ENCODE data around the gene KCNK4. TPM values are rescaled to one million over a fixed set of nuclear protein-coding genes. Genes with fewer than 3 reads are reported as not detected.

Gene KCNK4
- total RNA-seq, 1 donor from 2014 or later, result not detected

DNA sequence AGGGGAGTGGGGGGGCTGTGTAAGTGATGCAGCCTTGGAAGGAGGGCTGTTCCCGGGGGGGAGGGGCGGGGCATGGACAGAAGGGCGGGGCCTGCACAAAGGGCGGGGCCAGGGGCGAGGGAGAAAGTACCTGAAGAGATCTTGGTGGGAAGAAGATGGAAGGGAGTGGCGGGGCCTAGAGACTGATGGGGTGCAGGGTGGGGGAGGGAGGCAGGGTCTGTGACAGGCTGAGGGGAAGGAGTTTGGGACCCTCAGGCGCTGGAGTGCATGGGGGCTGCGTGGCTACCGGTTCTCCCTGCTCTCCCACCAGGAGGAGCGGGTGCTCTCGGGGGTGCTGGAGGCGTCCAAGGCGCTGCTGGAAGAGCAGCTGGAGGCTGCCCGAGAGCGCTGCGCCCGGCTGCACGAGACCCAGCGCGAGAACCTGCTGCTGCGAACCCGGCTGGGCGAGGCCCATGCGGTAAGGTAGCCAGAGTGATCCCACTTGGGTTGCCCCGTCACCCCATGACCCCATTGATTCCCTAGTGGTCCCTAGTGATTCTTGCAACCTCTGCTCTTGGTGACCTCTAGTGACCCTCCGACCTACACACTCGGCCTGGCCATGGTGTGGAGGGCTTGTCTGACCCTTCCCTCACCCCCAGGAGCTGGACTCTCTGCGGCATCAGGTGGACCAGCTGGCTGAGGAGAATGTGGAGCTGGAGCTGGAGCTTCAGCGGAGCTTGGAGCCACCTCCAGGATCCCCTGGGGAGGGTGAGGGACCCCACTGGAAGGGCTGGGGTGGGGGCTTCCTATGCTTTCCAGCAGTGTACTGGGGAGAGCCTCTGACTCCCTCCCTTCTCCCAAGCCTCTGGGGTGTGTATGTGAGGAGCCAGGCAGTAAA is 52.0 kb downstream of the KCNK4 start:
- Histone ChIP-seq H3K36me3 (no peaks in the 10 kb centered on the region), H3K27me3 (ENCODE audit: low read depth) (peaks cover 7% of the 10 kb centered on the region), H3K9me3 (replicated peaks) (no peaks in the 10 kb centered on the region), H3K27ac (replicated peaks) (peak overlapping the region; percentile 79), H3K4me3 (peak overlapping the region; percentile 61), H3K4me1 (peaks cover 18% of the 10 kb centered on the region)
- intact Hi-C loops (cut with micrococcal nuclease), result no loop called here
- no peak for DNase-seq
- TF ChIP-seq, protein P1, sequence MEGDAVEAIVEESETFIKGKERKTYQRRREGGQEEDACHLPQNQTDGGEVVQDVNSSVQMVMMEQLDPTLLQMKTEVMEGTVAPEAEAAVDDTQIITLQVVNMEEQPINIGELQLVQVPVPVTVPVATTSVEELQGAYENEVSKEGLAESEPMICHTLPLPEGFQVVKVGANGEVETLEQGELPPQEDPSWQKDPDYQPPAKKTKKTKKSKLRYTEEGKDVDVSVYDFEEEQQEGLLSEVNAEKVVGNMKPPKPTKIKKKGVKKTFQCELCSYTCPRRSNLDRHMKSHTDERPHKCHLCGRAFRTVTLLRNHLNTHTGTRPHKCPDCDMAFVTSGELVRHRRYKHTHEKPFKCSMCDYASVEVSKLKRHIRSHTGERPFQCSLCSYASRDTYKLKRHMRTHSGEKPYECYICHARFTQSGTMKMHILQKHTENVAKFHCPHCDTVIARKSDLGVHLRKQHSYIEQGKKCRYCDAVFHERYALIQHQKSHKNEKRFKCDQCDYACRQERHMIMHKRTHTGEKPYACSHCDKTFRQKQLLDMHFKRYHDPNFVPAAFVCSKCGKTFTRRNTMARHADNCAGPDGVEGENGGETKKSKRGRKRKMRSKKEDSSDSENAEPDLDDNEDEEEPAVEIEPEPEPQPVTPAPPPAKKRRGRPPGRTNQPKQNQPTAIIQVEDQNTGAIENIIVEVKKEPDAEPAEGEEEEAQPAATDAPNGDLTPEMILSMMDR (IDR thresholded peaks at IDR 0.05; ENCODE audit: borderline replicate concordance), result no peak

DNA sequence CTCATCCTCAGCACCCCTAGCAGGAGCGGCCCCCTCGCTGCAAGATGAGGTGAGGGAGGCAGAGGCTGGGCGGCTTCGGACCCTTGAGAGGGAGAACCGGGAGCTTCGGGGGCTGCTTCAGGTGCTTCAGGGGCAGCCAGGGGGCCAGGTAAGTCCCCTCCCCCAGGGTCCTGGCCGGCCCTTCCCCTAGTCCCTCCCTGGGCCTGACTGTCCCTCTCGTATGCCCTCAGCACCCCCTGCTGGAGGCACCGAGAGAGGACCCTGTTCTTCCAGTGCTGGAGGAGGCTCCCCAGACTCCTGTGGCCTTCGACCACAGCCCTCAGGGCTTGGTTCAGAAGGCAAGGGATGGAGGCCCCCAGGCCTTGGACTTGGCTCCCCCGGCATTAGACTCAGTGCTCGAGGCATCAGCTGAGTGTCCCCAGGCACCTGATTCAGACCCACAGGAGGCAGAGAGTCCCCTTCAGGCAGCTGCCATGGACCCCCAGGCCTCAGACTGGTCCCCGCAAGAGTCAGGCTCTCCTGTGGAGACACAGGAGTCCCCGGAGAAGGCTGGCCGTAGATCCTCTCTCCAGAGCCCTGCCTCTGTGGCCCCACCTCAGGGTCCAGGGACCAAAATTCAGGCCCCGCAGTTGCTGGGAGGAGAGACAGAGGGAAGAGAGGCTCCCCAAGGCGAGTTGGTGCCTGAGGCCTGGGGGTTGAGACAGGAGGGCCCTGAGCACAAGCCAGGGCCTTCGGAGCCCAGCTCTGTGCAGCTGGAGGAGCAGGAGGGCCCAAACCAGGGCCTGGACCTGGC is 52.9 kb downstream of the KCNK4 start:
- Histone ChIP-seq H3K4me1 (peaks cover 18% of the 10 kb centered on the region), H3K27me3 (ENCODE audit: low read depth) (peaks cover 7% of the 10 kb centered on the region), H3K9me3 (replicated peaks) (no peaks in the 10 kb centered on the region), H3K36me3 (no peaks in the 10 kb centered on the region), H3K4me3 (no peak overlapping the region), H3K27ac (replicated peaks) (no peak overlapping the region)
- DNase-seq, result no peak
- TF ChIP-seq, protein P1 (IDR thresholded peaks at IDR 0.05; ENCODE audit: borderline replicate concordance), result peak; percentile 53
- intact Hi-C loops (cut with micrococcal nuclease), result no loop called here

DNA sequence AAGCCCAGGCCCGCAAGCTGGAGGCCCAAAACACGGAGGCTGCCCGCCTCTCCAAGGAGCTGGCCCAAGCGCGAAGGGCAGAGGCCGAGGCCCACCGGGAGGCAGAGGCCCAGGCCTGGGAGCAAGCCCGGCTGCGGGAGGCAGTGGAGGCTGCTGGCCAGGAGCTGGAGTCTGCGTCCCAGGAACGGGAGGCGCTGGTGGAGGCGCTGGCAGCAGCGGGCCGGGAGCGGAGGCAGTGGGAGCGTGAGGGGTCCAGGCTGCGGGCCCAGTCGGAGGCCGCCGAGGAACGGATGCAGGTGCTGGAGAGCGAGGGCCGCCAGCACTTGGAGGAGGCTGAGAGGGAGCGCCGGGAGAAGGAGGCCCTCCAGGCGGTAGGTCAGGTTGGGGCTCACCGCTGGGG is 53.7 kb downstream of the KCNK4 start:
- Histone ChIP-seq H3K4me1 (peaks cover 18% of the 10 kb centered on the region), H3K4me3 (no peak overlapping the region), H3K27me3 (ENCODE audit: low read depth) (peaks cover 7% of the 10 kb centered on the region), H3K9me3 (replicated peaks) (no peaks in the 10 kb centered on the region), H3K27ac (replicated peaks) (no peak overlapping the region), H3K36me3 (no peaks in the 10 kb centered on the region)
- no peak for DNase-seq
- intact Hi-C loops (cut with micrococcal nuclease), result no loop called here
- TF ChIP-seq, protein P1 (IDR thresholded peaks at IDR 0.05; ENCODE audit: borderline replicate concordance), result no peak

DNA sequence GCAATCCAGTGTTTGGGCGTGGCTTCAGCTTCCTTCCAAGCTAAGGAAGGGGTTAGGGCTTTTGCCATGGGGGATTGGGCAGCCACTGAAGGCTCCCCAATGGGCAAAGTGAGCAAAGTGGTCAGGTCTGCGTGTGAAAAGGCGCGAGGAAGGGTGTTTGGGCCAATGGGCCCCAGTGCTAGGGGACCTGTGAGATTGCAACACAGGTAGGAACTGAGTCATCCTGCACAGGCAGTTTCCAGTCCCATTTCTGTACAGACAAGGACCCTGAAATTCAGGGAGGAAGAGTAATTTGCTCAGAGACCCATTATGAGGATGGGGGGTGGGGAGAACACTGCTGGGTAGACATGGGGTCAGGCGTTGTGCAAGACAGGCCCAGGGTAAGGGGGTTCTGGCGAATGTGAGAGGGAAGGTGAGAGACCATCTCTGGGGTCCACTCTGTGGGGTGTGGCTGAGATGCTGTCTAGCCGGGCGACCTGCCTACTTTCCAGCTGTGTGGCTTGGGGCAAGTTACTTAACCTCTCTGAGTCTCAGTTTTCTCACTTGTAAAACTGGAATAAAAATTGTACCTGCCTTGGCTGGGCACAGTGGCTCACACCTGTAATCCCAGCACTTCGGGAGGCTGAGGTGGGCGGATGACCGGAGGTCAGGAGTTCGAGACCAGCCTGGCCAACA is 56.2 kb downstream of the KCNK4 start:
- Histone ChIP-seq H3K4me1 (peaks cover 12% of the 10 kb centered on the region), H3K36me3 (no peaks in the 10 kb centered on the region), H3K27me3 (ENCODE audit: low read depth) (no peaks in the 10 kb centered on the region), H3K4me3 (no peak overlapping the region), H3K27ac (replicated peaks) (no peak overlapping the region), H3K9me3 (replicated peaks) (no peaks in the 10 kb centered on the region)
- intact Hi-C loops (cut with micrococcal nuclease), result no loop called here
- DNase-seq, result no peak
- TF ChIP-seq, protein P1 (IDR thresholded peaks at IDR 0.05; ENCODE audit: borderline replicate concordance), result no peak

DNA sequence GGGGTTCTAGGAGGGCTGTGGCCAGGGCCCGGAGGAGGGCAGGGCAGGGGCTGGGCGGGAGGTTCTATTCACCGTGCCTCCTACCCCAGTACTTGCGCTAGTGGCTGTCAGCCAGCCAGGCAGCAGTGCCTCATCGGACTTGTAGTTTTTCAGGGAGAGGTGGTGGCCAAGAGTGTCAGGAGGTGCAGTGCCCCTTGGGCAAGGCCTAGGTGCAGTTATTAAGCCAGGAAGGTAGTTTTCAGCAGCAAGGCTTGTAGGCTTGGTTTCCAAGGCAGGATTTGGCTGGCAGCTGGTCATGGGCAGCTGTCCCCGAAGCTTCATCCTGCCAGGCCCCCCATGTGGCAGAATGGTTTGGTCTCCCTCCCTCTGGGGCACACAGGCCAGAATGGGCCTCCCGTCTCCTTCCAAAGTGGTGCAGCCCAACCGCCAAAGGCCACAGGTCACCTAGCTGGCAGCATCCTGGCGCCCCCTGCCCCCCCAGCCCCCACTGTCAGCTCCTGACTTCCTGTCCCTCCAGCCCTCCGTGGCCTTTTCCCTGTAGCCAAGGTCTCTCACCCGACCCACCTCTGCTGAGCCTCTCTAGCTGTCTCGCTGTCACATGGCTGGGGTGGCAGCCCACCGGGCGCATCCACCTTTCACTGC is 57.4 kb downstream of the KCNK4 start:
- Histone ChIP-seq H3K9me3 (replicated peaks) (no peaks in the 10 kb centered on the region), H3K27ac (replicated peaks) (no peak overlapping the region), H3K4me3 (no peak overlapping the region), H3K4me1 (peaks cover 2% of the 10 kb centered on the region), H3K27me3 (ENCODE audit: low read depth) (no peaks in the 10 kb centered on the region), H3K36me3 (no peaks in the 10 kb centered on the region)
- no peak for DNase-seq
- TF ChIP-seq, protein P1 (IDR thresholded peaks at IDR 0.05; ENCODE audit: borderline replicate concordance), result no peak
- intact Hi-C loops (cut with micrococcal nuclease), result no loop called here

All from left ventricle myocardium inferior (tissue), 1 donor.